NCI-H2107 treated with DMSO at 0.1 percent for 48 hours (cell line): ENCODE data around the gene DGKQ.
"Not testable (repeated sequence)": the region's sequence is repeated elsewhere in the genome, so short reads cannot be mapped to it uniquely, and the experiment has no call there.

ENCODE experiments used
- DNase-seq: peaks from one replicate; lab custom pipeline; 2025; ENCODE audit not compliant: unreplicated experiment; lab: John Stamatoyannopoulos, UW

The DGKQ gene

DNA sequence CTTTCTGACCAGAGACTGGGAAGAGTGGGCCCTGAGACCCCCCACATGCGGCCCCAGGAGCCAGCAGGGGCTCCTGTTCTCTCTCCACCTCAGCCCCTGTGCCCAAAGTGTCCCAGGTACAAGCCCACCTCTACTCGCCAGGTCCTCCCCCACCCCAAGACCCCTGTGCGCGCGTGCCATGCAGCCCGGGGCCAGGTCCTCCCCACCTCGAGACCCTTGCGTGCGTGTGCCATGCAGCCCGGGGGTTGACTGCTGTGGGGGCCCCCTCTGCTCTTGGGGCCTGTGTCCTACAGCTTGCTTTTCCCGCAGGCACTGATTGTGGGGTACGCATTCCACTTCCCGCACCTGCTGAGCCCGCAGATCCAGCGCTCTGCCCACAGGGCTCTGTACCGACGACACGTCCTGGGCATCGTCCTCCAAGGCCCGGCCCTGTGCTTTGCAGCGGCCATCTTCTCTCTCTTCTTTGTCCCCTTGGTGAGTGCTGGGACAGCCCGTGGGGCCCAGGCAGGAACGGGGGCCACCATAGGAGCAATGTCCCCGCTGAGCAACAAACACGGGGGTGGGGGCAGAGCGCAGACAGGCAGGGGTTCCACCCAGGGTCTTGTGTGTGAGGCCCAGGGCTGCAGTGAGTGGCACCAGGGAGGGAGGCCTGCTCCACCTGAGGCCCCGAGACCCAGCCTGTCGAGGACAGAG is 20.3 kb downstream of the DGKQ start:
- no peak for DNase-seq

DNA sequence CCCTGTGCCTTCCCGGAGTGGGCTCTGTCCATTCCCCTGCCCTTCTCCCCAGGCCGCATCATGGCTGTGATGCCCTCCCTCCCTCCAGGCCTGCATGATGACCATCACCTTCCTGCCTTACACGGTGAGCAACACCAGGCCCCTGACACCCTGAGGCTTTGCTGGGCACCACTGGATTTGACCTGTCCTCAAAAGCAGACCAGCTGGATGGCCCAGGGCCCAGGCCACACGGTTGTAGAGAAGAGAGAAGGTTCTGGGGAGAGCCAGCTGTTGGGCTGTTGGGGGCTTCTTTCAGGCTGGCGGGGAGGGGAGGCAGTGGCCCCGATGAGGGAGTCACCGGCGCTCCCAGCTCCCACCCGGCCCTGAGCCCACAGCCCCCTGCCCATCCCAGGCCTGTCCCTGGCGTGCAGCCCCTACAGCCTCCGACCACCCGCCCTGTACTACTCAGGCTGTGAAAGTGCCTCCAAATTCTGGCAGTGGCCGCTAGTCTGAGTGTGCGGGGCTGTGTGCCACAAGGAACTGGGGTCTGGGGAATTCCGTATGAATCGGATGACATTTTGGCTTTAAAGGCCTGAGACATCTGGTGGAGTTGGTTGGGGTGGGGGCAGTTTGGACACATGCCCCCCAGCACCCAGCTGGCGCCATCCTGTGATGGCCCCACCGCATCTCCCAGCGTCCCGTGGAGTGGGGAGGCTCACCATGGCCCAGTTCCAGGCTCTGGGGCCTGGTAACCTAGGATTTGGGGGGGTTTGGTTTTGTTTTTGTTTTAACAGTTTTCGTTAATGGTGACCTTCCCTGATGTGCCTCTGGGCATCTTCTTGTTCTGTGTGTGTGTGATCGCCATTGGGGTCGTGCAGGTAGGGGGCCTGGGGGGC is 21.5 kb downstream of the DGKQ start:
- no peak for DNase-seq

DNA sequence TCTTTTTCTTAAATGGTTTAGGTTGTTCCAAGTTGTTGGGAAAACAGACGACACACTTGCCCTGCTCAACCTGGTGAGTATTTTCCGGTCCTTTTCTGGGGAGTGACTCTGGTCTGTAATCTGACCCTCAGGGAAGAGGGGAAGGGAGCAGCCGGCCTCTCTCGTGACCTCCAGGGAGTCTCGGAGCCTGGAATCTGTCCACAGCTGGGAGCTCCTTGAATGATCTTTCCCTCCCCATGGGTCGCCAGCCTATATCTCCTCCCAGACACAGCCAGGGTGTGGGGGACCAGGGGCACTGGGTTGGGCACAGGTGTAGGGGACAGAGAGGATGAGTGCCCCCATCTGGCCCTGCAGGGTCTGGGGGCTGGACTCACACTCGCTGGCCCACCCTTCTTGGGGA is 22.2 kb downstream of the DGKQ start:
- DNase-seq = no peak

DNA sequence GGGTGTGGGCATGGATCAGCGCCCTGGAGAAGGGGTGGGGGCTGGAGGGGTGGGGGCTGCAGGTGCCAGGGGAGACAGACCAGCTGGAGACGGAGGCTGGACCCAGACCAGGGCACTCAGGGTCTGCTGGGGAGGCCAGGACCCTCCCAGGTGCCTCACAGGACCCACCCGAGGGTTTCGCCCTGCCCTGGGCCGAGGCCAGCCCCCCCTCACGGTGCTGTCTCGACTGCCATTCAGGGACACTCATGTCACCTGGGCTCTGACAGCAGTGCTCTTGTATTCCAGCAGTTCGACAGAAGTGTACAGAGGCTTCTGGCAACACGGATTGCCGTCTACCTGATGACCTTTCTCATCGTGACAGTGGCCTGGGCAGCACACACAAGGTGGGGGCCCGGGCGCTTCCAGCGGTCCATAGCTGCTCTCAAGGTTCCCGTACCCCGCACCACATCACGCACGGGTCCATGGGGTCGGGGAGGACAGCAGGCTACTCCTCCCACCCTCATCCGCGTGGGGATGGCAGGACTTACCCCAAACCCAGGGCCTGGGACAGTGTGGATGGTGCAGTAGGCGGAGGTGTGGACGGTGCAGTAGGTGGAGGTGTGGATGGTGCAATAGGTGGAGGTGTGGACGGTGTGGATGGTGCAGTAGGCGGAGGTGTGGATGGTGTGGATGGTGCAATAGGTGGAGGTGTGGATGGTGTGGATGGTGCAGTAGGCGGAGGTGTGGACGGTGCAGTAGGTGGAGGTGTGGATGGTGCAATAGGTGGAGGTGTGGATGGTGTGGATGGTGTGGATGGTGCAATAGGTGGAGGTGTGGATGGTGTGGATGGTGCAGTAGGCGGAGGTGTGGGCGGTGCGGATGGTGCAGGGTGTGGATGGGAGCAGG is 23.0 kb downstream of the DGKQ start:
- no peak for DNase-seq

GRCh38 chr4:949656-950055 is 23.7 kb downstream of the DGKQ start:
- no peak for DNase-seq

GRCh38 chr4:948936-949300 is 24.5 kb downstream of the DGKQ start:
- DNase-seq = no peak

- DNase-seq = no peak
Observed at GRCh38 chr4:948101-948935, 25.1 kb downstream of the DGKQ start.

DNA sequence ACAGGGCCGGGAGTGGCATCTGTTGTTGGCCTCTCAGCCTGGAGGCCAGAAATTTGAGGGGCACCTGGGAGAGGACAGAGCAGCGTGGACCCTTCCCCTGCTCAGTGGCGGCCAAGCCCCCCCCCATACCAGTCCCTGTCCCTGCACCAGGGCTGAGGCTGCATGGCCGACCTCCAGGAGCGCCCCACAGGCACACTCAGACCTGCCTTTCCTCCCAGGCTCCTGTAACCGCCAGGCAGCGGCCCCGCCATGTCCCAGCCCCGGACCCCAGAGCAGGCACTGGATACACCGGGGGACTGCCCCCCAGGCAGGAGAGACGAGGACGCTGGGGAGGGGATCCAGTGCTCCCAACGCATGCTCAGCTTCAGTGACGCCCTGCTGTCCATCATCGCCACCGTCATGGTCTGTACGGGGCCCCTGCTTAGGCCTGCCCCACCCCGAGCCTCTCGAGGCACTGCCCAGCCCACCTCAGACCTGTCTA is 25.8 kb downstream of the DGKQ start:
- no peak for DNase-seq

DNA sequence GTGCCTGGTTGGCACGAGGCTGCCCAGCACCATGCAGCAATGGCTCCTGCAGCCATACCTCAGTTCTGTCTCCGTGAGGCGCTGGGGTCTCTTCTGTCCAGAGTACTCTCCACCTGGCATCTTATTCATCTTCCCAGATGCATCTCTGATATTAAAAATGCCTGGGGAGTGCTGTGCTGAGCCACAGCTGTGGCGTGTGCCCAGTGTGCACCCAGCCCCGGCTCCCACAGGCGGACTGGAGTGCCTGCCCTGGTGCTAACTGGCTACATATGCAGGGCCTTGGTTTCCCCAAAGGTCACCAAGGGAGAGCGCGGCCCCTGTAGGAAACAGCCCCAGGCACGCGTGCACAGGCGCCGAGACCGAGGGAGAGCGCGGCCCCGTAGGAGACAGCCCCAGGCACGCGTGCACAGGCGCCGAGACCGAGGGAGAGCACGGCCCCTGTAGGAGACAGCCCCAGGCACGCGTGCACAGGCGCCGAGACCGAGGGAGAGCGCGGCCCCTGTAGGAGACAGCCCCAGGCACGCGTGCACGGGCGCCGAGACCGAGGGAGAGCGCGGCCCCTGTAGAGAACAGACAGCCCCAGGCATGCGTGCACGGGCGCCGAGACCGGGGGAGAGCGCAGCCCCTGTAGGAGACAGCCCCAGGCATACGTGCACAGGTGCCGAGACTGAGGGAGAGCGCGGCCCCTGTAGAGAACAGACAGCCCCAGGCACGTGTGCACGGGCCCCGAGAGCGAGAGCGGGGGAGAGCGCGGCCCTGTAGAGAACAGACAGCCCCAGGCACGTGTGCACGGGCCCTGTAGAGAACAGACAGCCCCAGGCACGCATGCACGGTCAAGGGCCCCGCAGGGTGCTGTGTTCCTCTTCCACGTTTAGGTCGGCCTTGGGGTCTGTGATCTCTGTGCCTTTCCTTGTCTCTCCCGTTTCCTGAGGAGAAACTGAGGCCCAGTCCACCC is 26.6 kb downstream of the DGKQ start:
- DNase-seq = no peak

- DNase-seq = no peak
Observed at GRCh38 chr4:946103-946450, 27.3 kb downstream of the DGKQ start.

- no peak for DNase-seq
Observed at GRCh38 chr4:945274-946102, 27.9 kb downstream of the DGKQ start.

DNA sequence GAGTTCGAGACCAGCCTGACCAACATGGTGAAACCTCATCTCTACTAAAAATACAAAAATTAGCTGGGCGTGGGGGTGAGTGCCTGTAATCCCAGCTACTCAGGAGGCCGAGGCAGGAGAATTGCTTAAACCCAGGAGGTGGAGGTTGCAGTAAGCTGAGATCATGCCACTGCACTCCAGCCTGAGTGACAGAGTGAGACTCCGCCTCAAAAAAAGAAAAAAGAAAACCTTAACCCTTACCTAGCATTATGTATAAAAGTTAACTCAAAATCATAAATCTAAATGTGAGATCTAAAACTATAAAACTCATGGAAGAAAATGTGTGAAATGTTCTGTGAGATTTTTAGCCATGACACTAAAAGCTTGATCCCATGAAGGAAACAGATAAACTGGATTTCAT is 33.9 kb downstream of the DGKQ start:
- not testable (repeated sequence) for DNase-seq

GRCh38 chr4:932713-933070 is 40.7 kb downstream of the DGKQ start:
- no peak for DNase-seq

GRCh38 chr4:931960-932712 is 41.2 kb downstream of the DGKQ start, which contains the start of the genes GAK and TMEM175:
TSS of gene GAK (minus strand) at chr4:932316. CDS start at chr4:932187, 129 bp downstream.
TSS of gene TMEM175 (plus strand) at chr4:932460. CDS start at chr4:947740, 15,280 bp downstream.
- DNase-seq = peak; percentile 37

- DNase-seq = no peak
Observed at GRCh38 chr4:931194-931959, 42.0 kb downstream of the DGKQ start.

GRCh38 chr4:930827-931193 is 42.6 kb downstream of the DGKQ start:
- DNase-seq = no peak

DNA sequence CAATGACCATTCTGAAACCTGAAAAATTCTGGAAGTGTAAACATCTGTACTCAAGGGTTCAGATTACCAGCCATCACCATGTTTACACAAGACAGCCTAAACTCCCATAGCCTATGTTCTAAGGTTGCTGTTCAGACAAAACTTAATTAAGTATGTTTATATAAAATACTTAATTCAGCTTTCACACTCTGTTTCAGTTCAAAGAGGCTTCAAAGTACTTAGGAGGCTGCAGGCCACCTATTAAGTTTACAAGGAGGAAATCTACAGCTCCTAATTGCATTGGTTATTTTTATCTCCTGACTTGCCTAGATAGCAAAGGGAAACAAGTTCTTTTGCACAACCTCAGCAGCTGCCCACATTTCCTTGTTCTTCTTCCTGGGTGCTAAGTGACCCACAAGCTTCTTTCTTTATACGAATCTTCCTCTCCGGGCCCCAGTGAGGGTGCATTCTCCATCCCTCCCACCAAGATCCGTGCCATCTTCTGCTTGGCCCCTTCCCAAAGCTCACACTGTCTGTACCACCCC is 43.3 kb downstream of the DGKQ start:
- no peak for DNase-seq
